Heart right ventricle (tissue), 16 donors: ENCODE results near the gene CRYBG1. TPM values are rescaled to one million over a fixed set of nuclear protein-coding genes. Genes with fewer than 3 reads are reported as not detected.

Source experiments
- ATAC-seq, 8 donors: fragments of 200-7000 bp; cut with Tn5 transposase; one replicate each; pipeline ENCODE4 v1.9.1; 2020; ENCODE audit warnings: mild to moderate bottlenecking in 8 of 8, moderate library complexity in 8 of 8, moderate number of reproducible peaks in 1 of 8
- DNase-seq, 2 donors: peaks; one replicate each; pipeline ENCODE4 v3.0.0-alpha.2; 2020
- H3K27ac ChIP-seq, 10 donors: fragments of 200-600 bp; sonication (generic) in 2 of 10; one replicate each; pipeline versions ENCODE4 v1.5.0 to v1.8.0; 2020 to 2022; ENCODE audit warnings: mild to moderate bottlenecking in 3 of 10
- H3K27me3 ChIP-seq, 7 donors: fragments of 200-600 bp; one replicate each; pipeline ENCODE4 v1.8.0; 2021 to 2022; ENCODE audit warnings: mild to moderate bottlenecking in 2 of 7
- H3K36me3 ChIP-seq, 9 donors: fragments of 200-600 bp; sonication (generic) in 1 of 9; one replicate each; pipeline versions ENCODE4 v1.5.0 to v1.8.0; 2020 to 2022; ENCODE audit warnings: mild to moderate bottlenecking in 2 of 9
- H3K4me1 ChIP-seq, 9 donors: fragments of 200-600 bp; sonication (generic) in 1 of 9; one replicate each; pipeline versions ENCODE4 v1.5.0 to v1.8.0; 2020 to 2022; ENCODE audit warnings: mild to moderate bottlenecking in 4 of 9
- H3K4me3 ChIP-seq, 10 donors: fragments of 200-600 bp; sonication (generic) in 2 of 10; one replicate each; pipeline versions ENCODE4 v1.5.0 to v1.8.0; 2020 to 2022; ENCODE audit warnings: mild to moderate bottlenecking in 7 of 10, moderate library complexity in 2 of 10
- H3K9me3 ChIP-seq, 11 donors: fragments of 200-600 bp in 10 of 11; sonication (generic) in 2 of 11; one replicate each; pipeline versions ENCODE4 v1.5.0 to v1.8.0; 2013 to 2022; ENCODE audit warnings: mild to moderate bottlenecking in 2 of 11, control low read depth in 1 of 11, moderate library complexity in 1 of 11
- CTCF ChIP-seq, 9 donors: fragments of 200-600 bp; sonication (generic) in 2 of 9; IDR thresholded peaks; one replicate each; pipeline versions ENCODE4 v1.5.0 to v1.8.0; 2021 to 2022; ENCODE audit warnings: antibody characterized with exemption in 9 of 9, mild to moderate bottlenecking in 5 of 9, moderate library complexity in 1 of 9
- WGBS, 2 donors: extraction: QIAGEN DNeasy Blood & Tissue Kit; methylation state at CpG; one replicate each; pipeline ENCODE4 v1.1.7; 2013; ENCODE audit warnings: inconsistent platforms in 1 of 2; 5-methylcytosine and 5-hydroxymethylcytosine counted together
- intact Hi-C, 10 donors: fragments of 100-400 bp; cut with DNase I; formaldehyde crosslinking; loops; one replicate each; pipeline versions ENCODE4 v1.11.1 to v1.14.2; 2022
- polyA plus RNA-seq, 2 donors: library from polyadenylated mRNA; stranded (reverse); fragments of 200-250 nt; gene quantifications; one replicate each; pipeline ENCODE4 v1.2.3, GENCODE V29; 2013
- total RNA-seq, 10 donors: library from RNA; stranded (reverse); fragmentation: NEBNext Ultra II Directional in 3 of 10; extraction: Animal tissue kit (Norgen Biotek cat#: 25700) in 3 of 10; gene quantifications; one replicate each; pipeline versions ENCODE4 v1.2.1 to v1.2.4, GENCODE V29; 2021 to 2023
- donor health status: Arrhythmogenic right ventricular cardiomyopathy.
- donor health status: ischemic (EF 13 %, LVEDD 7.1; RV severe dilation, severe dysfunction).
- donor health status: healthy with polysubstance abuse.
- donor health status: DM: no; HTN: yes; CAD: no.
- donor health status: DM: no; HTN: no; CAD: no.
- donor health status: ischemic (EF 25% LVEDD 6.9; RV normal size, moderate dysfunction).
- donor health status: ischemic (EF 25% LVEDD 5.7; RV mildly dilated, moderate dysfunction).
- donor health status: healthy.
- donor health status: DM: yes; HTN: yes; CAD: no.
- donor health status: Ischemic cardiomyopathy.
- donor health status: ischemic (EF 35%, LVEDD 5.7; RV mildly dilated, moderate dysfunction).
- donor health status: nonischemic (EF 11% LVEDD 7.7; RV severe dilation, severe dysfunction).
- donor health status: DM: yes; HTN: yes; CAD: no.
- donor health status: PGD.
- donor health status: ischemic (EF 29% LVEDD 5.4; RV normal size, mild dysfunction).
- donor health status: nonischemic (EF 23%, LVEDD 6.1; RV moderate dilation, normal function).

Gene CRYBG1
- total and polyA plus RNA-seq, 12 donors = 0.64 to 9.4 (median 1.5) TPM

GRCh38 chr6:106535012-106535411 lies 174.5 kb downstream of the CRYBG1 start:
- Histone ChIP-seq H3K9me3 (no peaks in the 10 kb centered on the region), H3K4me3 (no peak overlapping the region), H3K27ac (no peak overlapping the region), H3K36me3 (peaks cover 0 to 15% (median 0%) of the 10 kb centered on the region in 9 donors), H3K4me1 (peaks cover 0 to 44% (median 0%) of the 10 kb centered on the region in 9 donors), H3K27me3 (no peaks in the 10 kb centered on the region)
- no peak for ATAC-seq
- intact Hi-C loops = no loop called here
- no peak for DNase-seq
- WGBS, 2 donors = 89 to 95% methylated on average over 2 of the region's 2 CpGs
- no peak for TF ChIP-seq CTCF (IDR thresholded peaks at IDR 0.05)

DNA sequence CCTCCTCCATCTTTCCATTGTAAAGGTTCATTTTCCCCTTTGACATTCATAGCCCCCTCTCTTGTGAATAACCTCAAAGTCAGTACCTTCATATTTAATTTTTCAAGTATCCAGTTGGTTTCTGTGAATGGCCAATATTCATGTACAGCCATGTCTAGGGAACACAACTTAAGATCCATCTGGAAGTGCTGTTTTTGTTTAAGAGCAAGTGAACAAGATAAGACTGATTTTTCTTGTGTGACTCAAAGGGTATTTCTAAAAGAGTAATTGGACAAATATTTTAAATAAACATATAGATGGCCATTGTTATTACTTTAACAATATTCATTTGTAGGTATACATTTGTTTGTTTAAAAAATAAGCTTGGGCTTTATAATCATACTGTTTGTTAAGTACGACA lies 175.8 kb downstream of the CRYBG1 start:
- no peak for DNase-seq
- no peaks in the 10 kb centered on the region for H3K9me3 ChIP-seq
- ATAC-seq = no peak
- TF ChIP-seq CTCF (IDR thresholded peaks at IDR 0.05) = no peak
- H3K4me3 ChIP-seq = no peak overlapping the region
- intact Hi-C loops = no loop called here
- whole genome bisulfite sequencing, 2 donors = 98% methylated on average over 1 of the region's 1 CpG
- peaks cover 0 to 54% (median 0%) of the 10 kb centered on the region in 9 donors for H3K4me1 ChIP-seq
- no peak overlapping the region for H3K27ac ChIP-seq
- no peaks in the 10 kb centered on the region for H3K27me3 ChIP-seq
- peaks cover 0 to 11% (median 0%) of the 10 kb centered on the region in 9 donors for H3K36me3 ChIP-seq

- Histone ChIP-seq H3K4me3 (no peak overlapping the region), H3K36me3 (peaks cover 0 to 12% (median 0%) of the 10 kb centered on the region in 9 donors), H3K4me1 (peaks cover 0 to 54% (median 0%) of the 10 kb centered on the region in 9 donors), H3K27me3 (no peaks in the 10 kb centered on the region), H3K27ac (peak overlapping the region in 1 of 10 donors; percentile 42), H3K9me3 (no peaks in the 10 kb centered on the region)
- TF ChIP-seq CTCF (IDR thresholded peaks at IDR 0.05) = no peak
- no peak for DNase-seq
- intact Hi-C loops = no loop called here
- no peak for ATAC-seq
- 81 to 91% methylated on average over 2 of the region's 2 CpGs for WGBS, 2 donors
Measured at GRCh38 chr6:106536851-106537250, 176.3 kb downstream of the CRYBG1 start.

- intact Hi-C loops = no loop called here
- 82 to 84% methylated on average over 8 of the region's 8 CpGs for WGBS, 2 donors
Measured at GRCh38 chr6:106537662-106538061, 177.1 kb downstream of the CRYBG1 start.

More at GRCh38 chr6:106537662-106538061, 177.1 kb downstream of the CRYBG1 start:
- ATAC-seq (no peak), DNase-seq (no peak)
- Histone ChIP-seq H3K27me3 (no peaks in the 10 kb centered on the region), H3K4me3 (no peak overlapping the region), H3K27ac (peak overlapping the region in 1 of 10 donors; percentile 42), H3K9me3 (no peaks in the 10 kb centered on the region), H3K4me1 (peaks cover 0 to 54% (median 0%) of the 10 kb centered on the region in 9 donors), H3K36me3 (peaks cover 0 to 14% (median 0%) of the 10 kb centered on the region in 9 donors)
- TF ChIP-seq CTCF (IDR thresholded peaks at IDR 0.05) = no peak
